Muscle layer of duodenum (tissue), 2 donors: Measurements from ENCODE around the gene SMIM14.
"Not testable (repeated sequence)": the region's sequence is repeated elsewhere in the genome, so short reads cannot be mapped to it uniquely, and the experiment has no call there.

Experiments used
- H3K27ac ChIP-seq: one replicate; pipeline ENCODE4 v1.7.0; 2013; ENCODE audit warnings: mild to moderate bottlenecking, low read length
- H3K27me3 ChIP-seq: one replicate; pipeline ENCODE4 v1.7.0; 2013; ENCODE audit warnings: low read depth, mild to moderate bottlenecking, control low read depth, low read length
- H3K36me3 ChIP-seq, 2 donors: one replicate each; pipeline ENCODE4 v1.7.0; 2013; ENCODE audit warnings: low read length in 2 of 2, control low read depth in 1 of 2, mild to moderate bottlenecking in 1 of 2; ENCODE audit not compliant: insufficient read depth in 2 of 2, control insufficient read depth in 1 of 2
- H3K4me1 ChIP-seq, 2 donors: one replicate each; pipeline ENCODE4 v1.7.0; 2013; ENCODE audit warnings: low read length in 2 of 2, mild to moderate bottlenecking in 2 of 2, control low read depth in 1 of 2, moderate library complexity in 1 of 2; ENCODE audit not compliant: insufficient read depth in 2 of 2, control insufficient read depth in 1 of 2
- H3K4me3 ChIP-seq, 2 donors: one replicate each; pipeline ENCODE4 v1.7.0; 2013; ENCODE audit warnings: low read length in 2 of 2, low read depth in 1 of 2, mild to moderate bottlenecking in 1 of 2
- H3K9me3 ChIP-seq, 2 donors: one replicate each; pipeline ENCODE4 v1.7.0; 2013; ENCODE audit warnings: low read length in 2 of 2, control low read depth in 1 of 2, mild to moderate bottlenecking in 1 of 2; ENCODE audit not compliant: control insufficient read depth in 1 of 2
- donor health status: healthy.

Gene SMIM14

GRCh38 chr4:39638354-39639239 is at the start of gene SMIM14:
SMIM14 (minus strand) TSS chr4:39638865; CDS start chr4:39605145, 33,720 bp downstream.
- Histone ChIP-seq H3K27me3 (no peaks in the 10 kb centered on the region), H3K36me3 (peaks cover 0 to 14% of the 10 kb centered on the region in 2 donors), H3K9me3 (no peaks in the 10 kb centered on the region), H3K4me3 (peak within 1 kb of the TSS; percentile 91 to 95), H3K4me1 (peaks cover 8 to 9% of the 10 kb centered on the region in 2 donors), H3K27ac (peak within 1 kb of the TSS; percentile 99)

GRCh38 chr4:39687014-39687413 is 48.3 kb upstream of the SMIM14 start:
- Histone ChIP-seq H3K4me1 (no peaks in the 10 kb centered on the region), H3K36me3 (no peaks in the 10 kb centered on the region), H3K9me3 (no peaks in the 10 kb centered on the region), H3K27ac (no peak overlapping the region), H3K4me3 (no peak overlapping the region), H3K27me3 (no peaks in the 10 kb centered on the region)

GRCh38 chr4:39685990-39686389 is 47.3 kb upstream of the SMIM14 start:
- no peak overlapping the region for H3K27ac ChIP-seq
- H3K9me3 ChIP-seq = no peaks in the 10 kb centered on the region
- H3K4me1 ChIP-seq = no peaks in the 10 kb centered on the region
- no peak overlapping the region for H3K4me3 ChIP-seq
- H3K36me3 ChIP-seq = no peaks in the 10 kb centered on the region
- no peaks in the 10 kb centered on the region for H3K27me3 ChIP-seq

GRCh38 chr4:39682138-39682537 is 43.5 kb upstream of the SMIM14 start:
- Histone ChIP-seq H3K27me3 (no peaks in the 10 kb centered on the region), H3K9me3 (no peaks in the 10 kb centered on the region), H3K27ac (no peak overlapping the region), H3K4me1 (no peaks in the 10 kb centered on the region), H3K36me3 (no peaks in the 10 kb centered on the region), H3K4me3 (no peak overlapping the region)

- not testable (repeated sequence) for H3K4me1 ChIP-seq, H3K9me3 ChIP-seq, H3K27ac ChIP-seq, H3K27me3 ChIP-seq, H3K4me3 ChIP-seq, H3K36me3 ChIP-seq
Measured at GRCh38 chr4:39681003-39681402, 42.3 kb upstream of the SMIM14 start.

- H3K4me1 ChIP-seq, H3K4me3 ChIP-seq, H3K36me3 ChIP-seq, H3K9me3 ChIP-seq, H3K27ac ChIP-seq, H3K27me3 ChIP-seq: not testable (repeated sequence)
Measured at GRCh38 chr4:39675681-39676080, 37.0 kb upstream of the SMIM14 start.

GRCh38 chr4:39670296-39670695 is 31.6 kb upstream of the SMIM14 start:
- H3K4me1 ChIP-seq, H3K27ac ChIP-seq, H3K36me3 ChIP-seq, H3K9me3 ChIP-seq, H3K4me3 ChIP-seq, H3K27me3 ChIP-seq: not testable (repeated sequence)

GRCh38 chr4:39668887-39669286 is 30.2 kb upstream of the SMIM14 start:
- Histone ChIP-seq H3K4me3 (no peak overlapping the region), H3K27me3 (no peaks in the 10 kb centered on the region), H3K27ac (no peak overlapping the region), H3K9me3 (no peaks in the 10 kb centered on the region), H3K36me3 (no peaks in the 10 kb centered on the region), H3K4me1 (no peaks in the 10 kb centered on the region)

GRCh38 chr4:39667706-39668105 is 29.0 kb upstream of the SMIM14 start:
- no peaks in the 10 kb centered on the region for H3K4me1 ChIP-seq
- no peaks in the 10 kb centered on the region for H3K27me3 ChIP-seq
- no peaks in the 10 kb centered on the region for H3K9me3 ChIP-seq
- H3K36me3 ChIP-seq = no peaks in the 10 kb centered on the region
- no peak overlapping the region for H3K4me3 ChIP-seq
- no peak overlapping the region for H3K27ac ChIP-seq

- Histone ChIP-seq H3K4me3 (no peak overlapping the region), H3K9me3 (no peaks in the 10 kb centered on the region), H3K4me1 (no peaks in the 10 kb centered on the region), H3K36me3 (no peaks in the 10 kb centered on the region), H3K27me3 (no peaks in the 10 kb centered on the region), H3K27ac (no peak overlapping the region)
Measured at GRCh38 chr4:39664828-39665731, 26.4 kb upstream of the SMIM14 start.

GRCh38 chr4:39662683-39663082 is 24.0 kb upstream of the SMIM14 start:
- Histone ChIP-seq H3K9me3 (no peaks in the 10 kb centered on the region), H3K27me3 (no peaks in the 10 kb centered on the region), H3K36me3 (no peaks in the 10 kb centered on the region), H3K4me3 (no peak overlapping the region), H3K27ac (no peak overlapping the region), H3K4me1 (no peaks in the 10 kb centered on the region)
